ENCODE results near the gene NAGA.

GRCh38 chr22:42066126-42066761 lies 4.4 kb downstream of the NAGA start:
- TF ChIP-seq CTCF (IDR thresholded peaks at IDR 0.05; ENCODE audit: low read depth, low read length, poor library complexity, severe bottlenecking) (no peak), EZH2phosphoT487 (IDR thresholded peaks at IDR 0.05; ENCODE audit: borderline replicate concordance, low read length) (no peak)

All from DOHH2 (cell line).